Spleen (tissue), 7 donors: Measurements from ENCODE around the gene KLHL12.

ENCODE experiments used
- CTCF ChIP-seq, 11 experiments: fragments of 200-600 bp in 7 of 11; fragments of 450-650 bp in 4 of 11; sonication (generic) in 4 of 11; IDR thresholded peaks in 8 of 11; conservative IDR thresholded peaks in 3 of 11; 1 replicate in 7 of 11; 2 replicates in 4 of 11; pipeline versions ENCODE4 v1.4.0 to v1.8.0; 2016 to 2021; ENCODE audit warnings: antibody characterized with exemption in 11 of 11, inconsistent platforms in 4 of 11, mild to moderate bottlenecking in 1 of 11
- POLR2A ChIP-seq, 3 donors: fragments of 450-650 bp; IDR thresholded peaks; one replicate each; pipeline ENCODE4 v1.5.1; 2017; ENCODE audit warnings: antibody characterized with exemption in 3 of 3, mild to moderate bottlenecking in 1 of 3
- POLR2AphosphoS5 ChIP-seq, 3 donors: sonication (generic); formaldehyde crosslinking; IDR thresholded peaks; one replicate each; pipeline ENCODE4 v1.5.1; 2017; ENCODE audit warnings: antibody characterized with exemption in 3 of 3
- donor health status: DM: no; HTN: no; CAD: no; lungs with moderate emphysema.
- donor health status: DM: no; HTN: no; CAD: no.
- donor health status: DM: no; HTN: no; CAD: no.

GRCh38 chr1:202848191-202848542, 78.9 kb downstream of the KLHL12 start:
- no peak for TF ChIP-seq POLR2A (IDR thresholded peaks at IDR 0.05)
- no peak for TF ChIP-seq CTCF (IDR thresholded peaks at IDR 0.05 in 8 of 11, conservative IDR thresholded peaks at IDR 0.05 in 3 of 11)
- no peak for TF ChIP-seq POLR2AphosphoS5 (IDR thresholded peaks at IDR 0.05)
